Esophagus squamous epithelium (tissue), 4 donors: Measurements from ENCODE around the gene TMEM245.

Experiments used
- POLR2A ChIP-seq, 4 donors: fragments of 450-650 bp; IDR thresholded peaks; one replicate each; pipeline ENCODE4 v1.6.1; 2017; ENCODE audit warnings: antibody characterized with exemption in 4 of 4, mild to moderate bottlenecking in 4 of 4, moderate library complexity in 3 of 4
- TF ChIP-seq, protein P1 (sequence below), 6 experiments: fragments of 450-650 bp in 4 of 6; fragments of 200-600 bp in 2 of 6; sonication (generic) in 2 of 6; IDR thresholded peaks; one replicate each; pipeline ENCODE4 v1.5.1; 2016 to 2019; ENCODE audit warnings: antibody characterized with exemption in 6 of 6, mild to moderate bottlenecking in 4 of 6, moderate library complexity in 4 of 6

DNA sequence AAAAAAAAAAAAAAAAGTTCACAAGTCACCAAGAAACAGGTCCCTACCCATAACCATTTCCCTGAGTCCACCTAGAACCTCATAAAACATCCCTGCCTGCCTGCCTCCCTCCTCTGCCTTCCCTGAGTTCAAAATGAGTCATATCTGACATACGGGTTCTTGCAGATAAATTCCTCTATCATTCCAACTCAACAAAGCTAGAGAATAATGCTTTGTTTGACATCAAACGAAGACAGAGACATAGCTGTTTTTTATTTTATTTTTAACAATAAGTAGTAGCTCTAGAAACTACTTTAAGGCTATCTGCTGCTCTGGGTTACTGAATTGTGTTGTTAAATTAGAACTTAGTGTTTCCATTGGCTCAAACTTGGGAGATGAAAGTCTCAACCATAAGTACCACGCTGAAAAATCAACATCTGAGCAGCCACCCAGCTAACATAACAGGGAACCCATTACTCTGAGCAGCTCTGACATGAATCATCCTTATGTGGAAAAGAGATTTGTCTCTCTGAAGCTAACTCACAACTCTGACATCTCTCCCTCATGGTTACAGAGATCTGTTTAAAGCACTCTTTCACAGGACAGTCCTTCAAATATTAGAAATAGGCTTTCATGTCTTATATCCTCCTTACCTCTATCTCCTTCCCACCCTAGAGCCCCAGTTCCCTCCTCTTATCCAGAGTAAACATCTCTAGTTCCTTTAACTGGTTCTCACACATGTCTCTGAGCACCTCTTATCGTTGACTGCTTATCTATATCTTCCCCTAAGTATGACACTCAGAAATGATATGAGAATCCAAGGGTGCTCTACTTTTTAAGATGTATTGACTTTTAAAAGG lies 12.1 kb downstream of the TMEM245 start:
- TF ChIP-seq, protein P1, sequence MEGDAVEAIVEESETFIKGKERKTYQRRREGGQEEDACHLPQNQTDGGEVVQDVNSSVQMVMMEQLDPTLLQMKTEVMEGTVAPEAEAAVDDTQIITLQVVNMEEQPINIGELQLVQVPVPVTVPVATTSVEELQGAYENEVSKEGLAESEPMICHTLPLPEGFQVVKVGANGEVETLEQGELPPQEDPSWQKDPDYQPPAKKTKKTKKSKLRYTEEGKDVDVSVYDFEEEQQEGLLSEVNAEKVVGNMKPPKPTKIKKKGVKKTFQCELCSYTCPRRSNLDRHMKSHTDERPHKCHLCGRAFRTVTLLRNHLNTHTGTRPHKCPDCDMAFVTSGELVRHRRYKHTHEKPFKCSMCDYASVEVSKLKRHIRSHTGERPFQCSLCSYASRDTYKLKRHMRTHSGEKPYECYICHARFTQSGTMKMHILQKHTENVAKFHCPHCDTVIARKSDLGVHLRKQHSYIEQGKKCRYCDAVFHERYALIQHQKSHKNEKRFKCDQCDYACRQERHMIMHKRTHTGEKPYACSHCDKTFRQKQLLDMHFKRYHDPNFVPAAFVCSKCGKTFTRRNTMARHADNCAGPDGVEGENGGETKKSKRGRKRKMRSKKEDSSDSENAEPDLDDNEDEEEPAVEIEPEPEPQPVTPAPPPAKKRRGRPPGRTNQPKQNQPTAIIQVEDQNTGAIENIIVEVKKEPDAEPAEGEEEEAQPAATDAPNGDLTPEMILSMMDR (IDR thresholded peaks at IDR 0.05), result no peak
- no peak for TF ChIP-seq POLR2A (IDR thresholded peaks at IDR 0.05)
